ENCODE measurements around the gene FREM2.

GRCh38 chr13:38656699-38657098 lies 30.2 kb upstream of the FREM2 start:
- TF ChIP-seq ETS1 (conservative IDR thresholded peaks at IDR 0.05; ENCODE audit: control insufficient read depth, low read depth, low read length), result no peak
- no peak for TF ChIP-seq HDAC6 (IDR thresholded peaks at IDR 0.05; ENCODE audit: low read depth, low read length)
- TF ChIP-seq ZKSCAN8 (CRISPR knock-in tag; IDR thresholded peaks at IDR 0.05), result no peak
- TF ChIP-seq ZNF586 (CRISPR knock-in tag; conservative IDR thresholded peaks at IDR 0.05), result no peak
- no peak for TF ChIP-seq RCOR1 (IDR thresholded peaks at IDR 0.05; ENCODE audit: borderline replicate concordance in 1 of 2, low read depth in 2 of 2, low read length in 2 of 2)
- no peak for TF ChIP-seq ZNF444 (CRISPR knock-in tag; IDR thresholded peaks at IDR 0.05)
- TF ChIP-seq, protein P1, sequence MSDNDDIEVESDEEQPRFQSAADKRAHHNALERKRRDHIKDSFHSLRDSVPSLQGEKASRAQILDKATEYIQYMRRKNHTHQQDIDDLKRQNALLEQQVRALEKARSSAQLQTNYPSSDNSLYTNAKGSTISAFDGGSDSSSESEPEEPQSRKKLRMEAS (CRISPR knock-in tag; IDR thresholded peaks at IDR 0.05), result no peak
- TF ChIP-seq, protein P2, sequence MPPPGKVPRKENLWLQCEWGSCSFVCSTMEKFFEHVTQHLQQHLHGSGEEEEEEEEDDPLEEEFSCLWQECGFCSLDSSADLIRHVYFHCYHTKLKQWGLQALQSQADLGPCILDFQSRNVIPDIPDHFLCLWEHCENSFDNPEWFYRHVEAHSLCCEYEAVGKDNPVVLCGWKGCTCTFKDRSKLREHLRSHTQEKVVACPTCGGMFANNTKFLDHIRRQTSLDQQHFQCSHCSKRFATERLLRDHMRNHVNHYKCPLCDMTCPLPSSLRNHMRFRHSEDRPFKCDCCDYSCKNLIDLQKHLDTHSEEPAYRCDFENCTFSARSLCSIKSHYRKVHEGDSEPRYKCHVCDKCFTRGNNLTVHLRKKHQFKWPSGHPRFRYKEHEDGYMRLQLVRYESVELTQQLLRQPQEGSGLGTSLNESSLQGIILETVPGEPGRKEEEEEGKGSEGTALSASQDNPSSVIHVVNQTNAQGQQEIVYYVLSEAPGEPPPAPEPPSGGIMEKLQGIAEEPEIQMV (tag; conservative IDR thresholded peaks at IDR 0.05; ENCODE audit: low read depth), result no peak
- no peak for TF ChIP-seq BCLAF1 (IDR thresholded peaks at IDR 0.05; ENCODE audit: borderline replicate concordance in 1 of 2, control insufficient read depth in 1 of 2, low read depth in 2 of 2, low read length in 1 of 2)
- TF ChIP-seq, protein P3, sequence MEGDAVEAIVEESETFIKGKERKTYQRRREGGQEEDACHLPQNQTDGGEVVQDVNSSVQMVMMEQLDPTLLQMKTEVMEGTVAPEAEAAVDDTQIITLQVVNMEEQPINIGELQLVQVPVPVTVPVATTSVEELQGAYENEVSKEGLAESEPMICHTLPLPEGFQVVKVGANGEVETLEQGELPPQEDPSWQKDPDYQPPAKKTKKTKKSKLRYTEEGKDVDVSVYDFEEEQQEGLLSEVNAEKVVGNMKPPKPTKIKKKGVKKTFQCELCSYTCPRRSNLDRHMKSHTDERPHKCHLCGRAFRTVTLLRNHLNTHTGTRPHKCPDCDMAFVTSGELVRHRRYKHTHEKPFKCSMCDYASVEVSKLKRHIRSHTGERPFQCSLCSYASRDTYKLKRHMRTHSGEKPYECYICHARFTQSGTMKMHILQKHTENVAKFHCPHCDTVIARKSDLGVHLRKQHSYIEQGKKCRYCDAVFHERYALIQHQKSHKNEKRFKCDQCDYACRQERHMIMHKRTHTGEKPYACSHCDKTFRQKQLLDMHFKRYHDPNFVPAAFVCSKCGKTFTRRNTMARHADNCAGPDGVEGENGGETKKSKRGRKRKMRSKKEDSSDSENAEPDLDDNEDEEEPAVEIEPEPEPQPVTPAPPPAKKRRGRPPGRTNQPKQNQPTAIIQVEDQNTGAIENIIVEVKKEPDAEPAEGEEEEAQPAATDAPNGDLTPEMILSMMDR (IDR thresholded peaks at IDR 0.05 in 2 of 3, conservative IDR thresholded peaks at IDR 0.05 in 1 of 3; ENCODE audit: insufficient read depth in 2 of 3, low read depth in 1 of 3, low read length in 3 of 3), result no peak
- no peak for TF ChIP-seq MAFK (IDR thresholded peaks at IDR 0.05; ENCODE audit: low read length)
- TF ChIP-seq RBM34 (IDR thresholded peaks at IDR 0.05; ENCODE audit: borderline replicate concordance, insufficient read depth, low read length), result no peak
- TF ChIP-seq, protein P4, sequence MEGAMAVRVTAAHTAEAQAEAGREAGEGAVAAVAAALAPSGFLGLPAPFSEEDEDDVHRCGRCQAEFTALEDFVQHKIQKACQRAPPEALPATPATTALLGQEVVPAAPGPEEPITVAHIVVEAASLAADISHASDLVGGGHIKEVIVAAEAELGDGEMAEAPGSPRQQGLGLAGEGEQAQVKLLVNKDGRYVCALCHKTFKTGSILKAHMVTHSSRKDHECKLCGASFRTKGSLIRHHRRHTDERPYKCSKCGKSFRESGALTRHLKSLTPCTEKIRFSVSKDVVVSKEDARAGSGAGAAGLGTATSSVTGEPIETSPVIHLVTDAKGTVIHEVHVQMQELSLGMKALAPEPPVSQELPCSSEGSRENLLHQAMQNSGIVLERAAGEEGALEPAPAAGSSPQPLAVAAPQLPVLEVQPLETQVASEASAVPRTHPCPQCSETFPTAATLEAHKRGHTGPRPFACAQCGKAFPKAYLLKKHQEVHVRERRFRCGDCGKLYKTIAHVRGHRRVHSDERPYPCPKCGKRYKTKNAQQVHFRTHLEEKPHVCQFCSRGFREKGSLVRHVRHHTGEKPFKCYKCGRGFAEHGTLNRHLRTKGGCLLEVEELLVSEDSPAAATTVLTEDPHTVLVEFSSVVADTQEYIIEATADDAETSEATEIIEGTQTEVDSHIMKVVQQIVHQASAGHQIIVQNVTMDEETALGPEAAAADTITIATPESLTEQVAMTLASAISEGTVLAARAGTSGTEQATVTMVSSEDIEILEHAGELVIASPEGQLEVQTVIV (CRISPR knock-in tag; IDR thresholded peaks at IDR 0.05; ENCODE audit: borderline replicate concordance), result no peak
